NCI-H526 (cell line): ENCODE measurements around the gene FKBP1C.
A peak's percentile ranks its signal among the peaks of the same experiment; 100 is the strongest.
"Not testable (repeated sequence)": the region's sequence is repeated elsewhere in the genome, so short reads cannot be mapped to it uniquely, and the experiment has no call there.

ENCODE experiments used
- DNase-seq, 2 experiments: peaks; one replicate each; lab custom pipeline; 2025; lab: John Stamatoyannopoulos, UW

The FKBP1C gene

GRCh38 chr6:63211343-63211742 is at the start of gene FKBP1C:
TSS of gene FKBP1C (plus strand) at chr6:63211469.
- DNase-seq: not testable (repeated sequence)

GRCh38 chr6:63164047-63164803 is 47.0 kb upstream of the FKBP1C start:
- DNase-seq: not testable (repeated sequence)

GRCh38 chr6:63174173-63174572 is 37.1 kb upstream of the FKBP1C start:
- DNase-seq: no peak

GRCh38 chr6:63176181-63176580 is 35.1 kb upstream of the FKBP1C start:
- DNase-seq: no peak

- DNase-seq: no peak
Measured at GRCh38 chr6:63180367-63180766, 30.9 kb upstream of the FKBP1C start.

- no peak for DNase-seq
Measured at GRCh38 chr6:63186970-63187369, 24.3 kb upstream of the FKBP1C start.

GRCh38 chr6:63188828-63189227 is 22.4 kb upstream of the FKBP1C start:
- DNase-seq: no peak

- no peak for DNase-seq
Measured at GRCh38 chr6:63193324-63193723, 17.9 kb upstream of the FKBP1C start.

GRCh38 chr6:63197741-63198140 is 13.5 kb upstream of the FKBP1C start:
- DNase-seq: no peak

GRCh38 chr6:63213325-63213724 is 2.1 kb downstream of the FKBP1C start:
- DNase-seq: no peak

- no peak for DNase-seq
Measured at GRCh38 chr6:63214816-63215215, 3.5 kb downstream of the FKBP1C start.

GRCh38 chr6:63224179-63224578 is 12.9 kb downstream of the FKBP1C start:
- no peak for DNase-seq

- DNase-seq: not testable (repeated sequence)
Measured at GRCh38 chr6:63225987-63226386, 14.7 kb downstream of the FKBP1C start.

GRCh38 chr6:63227928-63228894 is 16.9 kb downstream of the FKBP1C start:
- DNase-seq: not testable (repeated sequence)

- not testable (repeated sequence) for DNase-seq
Measured at GRCh38 chr6:63230027-63230426, 18.8 kb downstream of the FKBP1C start.

GRCh38 chr6:63230511-63230910 is 19.2 kb downstream of the FKBP1C start:
- DNase-seq: not testable (repeated sequence)

GRCh38 chr6:63236398-63236817 is 25.1 kb downstream of the FKBP1C start:
- no peak for DNase-seq

GRCh38 chr6:63245420-63245819 is 34.2 kb downstream of the FKBP1C start:
- DNase-seq: no peak

- DNase-seq: peak in 1 of 2 experiments; percentile 3
Measured at GRCh38 chr6:63245909-63246308, 34.6 kb downstream of the FKBP1C start.

- no peak for DNase-seq
Measured at GRCh38 chr6:63246581-63246980, 35.3 kb downstream of the FKBP1C start.

GRCh38 chr6:63249875-63250482 is 38.7 kb downstream of the FKBP1C start:
- DNase-seq: no peak

GRCh38 chr6:63259153-63259552 is 47.9 kb downstream of the FKBP1C start:
- no peak for DNase-seq
